Epithelial cell of esophagus (primary cell): Measurements from ENCODE around the gene SPATA6L.

ENCODE experiments used
- DNase-seq: peaks from one replicate; pipeline ENCODE4 v3.0.0; 2010; ENCODE audit warnings: low read depth
- H3K4me3 ChIP-seq: 2 replicates; pipeline ENCODE4 v1.5.1; 2011; ENCODE audit warnings: mild to moderate bottlenecking, low read length, control low read depth
- TF ChIP-seq, protein P1 (sequence below): IDR thresholded peaks from 2 replicates; pipeline ENCODE4 v1.5.1; 2011; ENCODE audit warnings: low read depth, mild to moderate bottlenecking, low read length, control low read depth, inconsistent platforms; ENCODE audit not compliant: insufficient read depth; ENCODE audit errors: missing control alignments

Gene SPATA6L

DNA sequence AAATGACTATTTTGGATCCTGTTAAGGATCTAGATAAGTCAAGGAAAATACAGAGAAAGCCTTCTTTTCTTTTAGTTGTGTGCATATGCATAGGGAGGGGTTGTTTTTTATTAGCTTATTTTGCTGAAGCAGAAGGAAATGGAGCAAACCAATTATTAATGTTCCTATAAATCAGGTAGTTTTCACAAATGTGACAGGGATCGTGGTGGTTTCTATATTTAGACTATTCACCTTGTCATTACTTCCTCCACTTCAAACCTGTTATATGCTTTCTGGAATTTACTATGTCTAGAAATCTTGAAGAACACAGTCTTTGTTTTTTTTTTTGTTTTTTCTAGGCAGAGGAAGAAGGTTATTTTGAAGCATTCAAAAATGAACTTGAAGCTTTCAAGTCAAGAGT is 35.2 kb upstream of the SPATA6L start:
- TF ChIP-seq, protein P1, sequence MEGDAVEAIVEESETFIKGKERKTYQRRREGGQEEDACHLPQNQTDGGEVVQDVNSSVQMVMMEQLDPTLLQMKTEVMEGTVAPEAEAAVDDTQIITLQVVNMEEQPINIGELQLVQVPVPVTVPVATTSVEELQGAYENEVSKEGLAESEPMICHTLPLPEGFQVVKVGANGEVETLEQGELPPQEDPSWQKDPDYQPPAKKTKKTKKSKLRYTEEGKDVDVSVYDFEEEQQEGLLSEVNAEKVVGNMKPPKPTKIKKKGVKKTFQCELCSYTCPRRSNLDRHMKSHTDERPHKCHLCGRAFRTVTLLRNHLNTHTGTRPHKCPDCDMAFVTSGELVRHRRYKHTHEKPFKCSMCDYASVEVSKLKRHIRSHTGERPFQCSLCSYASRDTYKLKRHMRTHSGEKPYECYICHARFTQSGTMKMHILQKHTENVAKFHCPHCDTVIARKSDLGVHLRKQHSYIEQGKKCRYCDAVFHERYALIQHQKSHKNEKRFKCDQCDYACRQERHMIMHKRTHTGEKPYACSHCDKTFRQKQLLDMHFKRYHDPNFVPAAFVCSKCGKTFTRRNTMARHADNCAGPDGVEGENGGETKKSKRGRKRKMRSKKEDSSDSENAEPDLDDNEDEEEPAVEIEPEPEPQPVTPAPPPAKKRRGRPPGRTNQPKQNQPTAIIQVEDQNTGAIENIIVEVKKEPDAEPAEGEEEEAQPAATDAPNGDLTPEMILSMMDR: no peak
- H3K4me3 ChIP-seq: no peak overlapping the region
- DNase-seq: no peak

DNA sequence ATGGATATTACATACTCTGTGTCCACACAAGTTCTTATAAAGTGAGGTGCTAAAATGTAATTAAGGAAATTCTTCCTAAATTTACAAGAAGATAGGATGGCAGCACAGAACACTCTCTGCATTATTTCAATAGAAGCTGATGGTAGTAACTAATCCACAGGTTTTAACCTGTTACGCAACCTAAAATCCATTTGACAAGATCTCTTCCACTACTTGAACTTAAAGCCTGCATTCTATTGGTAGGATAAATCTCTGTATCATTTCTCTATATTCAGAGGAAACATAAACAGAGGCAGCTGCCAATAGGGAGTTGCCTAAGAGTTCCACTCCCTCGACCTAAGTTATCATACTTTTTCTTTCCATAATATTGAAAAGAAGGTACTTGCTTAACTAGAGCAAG is 34.7 kb upstream of the SPATA6L start:
- no peak overlapping the region for H3K4me3 ChIP-seq
- TF ChIP-seq, protein P1: no peak
- DNase-seq: no peak

- no peak overlapping the region for H3K4me3 ChIP-seq
- no peak for DNase-seq
- TF ChIP-seq, protein P1: no peak
Observed at GRCh38 chr9:4700091-4700490, 33.8 kb upstream of the SPATA6L start.

DNA sequence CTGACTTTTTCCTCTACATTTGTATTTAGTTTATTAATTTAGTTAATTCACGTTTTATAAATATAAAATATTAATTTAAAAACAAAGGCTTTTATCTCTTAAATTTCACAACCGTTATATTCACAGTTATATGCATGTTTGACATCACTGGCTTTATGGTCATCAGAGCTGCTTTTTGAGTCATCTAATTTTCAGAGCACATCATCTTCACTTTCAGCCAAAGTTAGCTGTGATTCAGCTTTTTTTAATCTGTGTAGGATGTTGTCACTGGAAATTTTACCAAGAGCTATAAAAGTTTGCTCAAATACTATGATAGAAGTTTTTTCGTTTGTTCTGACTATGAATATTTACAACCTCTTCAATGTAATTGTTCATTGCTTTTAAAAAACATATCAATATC is 25.5 kb upstream of the SPATA6L start:
- TF ChIP-seq, protein P1: no peak
- no peak overlapping the region for H3K4me3 ChIP-seq
- DNase-seq: no peak

- H3K4me3 ChIP-seq: no peak overlapping the region
- DNase-seq: no peak
- TF ChIP-seq, protein P1: no peak
Observed at GRCh38 chr9:4690144-4690543, 23.9 kb upstream of the SPATA6L start.

- no peak overlapping the region for H3K4me3 ChIP-seq
- DNase-seq: peak; percentile 83
- TF ChIP-seq, protein P1: no peak
Observed at GRCh38 chr9:4689687-4690104, 23.4 kb upstream of the SPATA6L start.

- no peak for DNase-seq
- H3K4me3 ChIP-seq: no peak overlapping the region
- TF ChIP-seq, protein P1: no peak
Observed at GRCh38 chr9:4689021-4689420, 22.7 kb upstream of the SPATA6L start.
